ENCODE results near the gene AMOTL1.

AMOTL1 gene

DNA sequence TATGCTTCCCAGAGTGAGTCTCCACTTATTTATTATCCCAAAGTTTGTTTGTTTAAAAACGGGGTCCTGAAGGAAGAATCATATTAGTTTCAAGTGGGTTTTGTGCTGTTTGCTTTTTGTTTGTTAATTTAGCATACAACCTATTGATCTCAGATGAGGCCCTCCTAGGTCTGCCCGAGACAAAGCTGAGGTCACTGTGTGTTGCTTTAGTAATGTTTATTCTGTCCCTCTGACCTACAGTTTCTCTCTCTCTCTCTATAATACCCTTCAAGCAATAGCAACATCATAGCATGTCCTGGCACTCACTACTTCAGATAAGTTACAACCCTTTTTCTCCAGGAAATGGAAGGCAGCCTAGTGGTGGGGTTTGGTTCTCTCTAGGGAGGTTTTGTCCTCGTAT, 63.4 kb downstream of the AMOTL1 start:
- Histone ChIP-seq H3K27me3 (ENCODE audit: control insufficient read depth, insufficient read depth, low read length) (no peaks in the 10 kb centered on the region), H3K9me3 (replicated peaks; ENCODE audit: low read length) (no peaks in the 10 kb centered on the region), H3K4me2 (ENCODE audit: low read length) (no peak overlapping the region), H3K9ac (ENCODE audit: low read depth, low read length) (no peak overlapping the region), H3K4me3 (ENCODE audit: low read length) (no peak overlapping the region), H3K4me1 (ENCODE audit: control insufficient read depth, insufficient read depth, low read length) (peaks cover 19% of the 10 kb centered on the region), H3K36me3 (ENCODE audit: insufficient read depth, low read length) (peaks cover 78% of the 10 kb centered on the region)

DNA sequence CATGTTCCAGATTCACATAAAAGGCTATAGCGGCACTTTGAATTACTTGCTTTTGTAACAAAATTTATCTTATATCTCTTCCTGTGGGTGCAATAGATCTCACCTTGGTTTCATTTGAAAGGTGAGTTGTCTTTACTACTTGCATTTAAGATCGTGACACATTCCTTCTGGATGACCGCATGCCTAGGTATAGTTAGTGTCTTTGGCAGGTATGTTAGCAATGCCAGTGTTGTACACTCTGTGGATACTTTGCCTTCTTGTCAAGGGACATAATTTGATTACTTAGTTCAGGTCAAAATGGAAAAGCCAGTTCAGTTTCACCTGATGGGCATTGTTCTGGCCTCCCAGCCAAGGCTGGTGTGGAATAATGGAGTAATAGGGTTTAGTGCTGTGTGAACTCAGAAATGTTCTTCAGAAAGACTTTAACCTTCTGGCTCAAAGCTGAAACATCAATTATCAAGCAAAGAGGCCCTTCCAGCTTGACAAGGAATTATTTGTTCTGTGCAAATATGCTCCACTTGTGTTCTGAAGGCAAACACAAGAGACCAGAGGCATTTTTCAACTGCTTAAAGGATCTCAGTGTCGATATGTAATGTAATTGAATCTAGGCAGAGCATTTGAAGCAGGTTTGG, 64.6 kb downstream of the AMOTL1 start:
- H3K27me3 ChIP-seq (ENCODE audit: control insufficient read depth, insufficient read depth, low read length): no peaks in the 10 kb centered on the region
- H3K4me3 ChIP-seq (ENCODE audit: low read length): no peak overlapping the region
- H3K4me2 ChIP-seq (ENCODE audit: low read length): no peak overlapping the region
- peaks cover 74% of the 10 kb centered on the region for H3K36me3 ChIP-seq (ENCODE audit: insufficient read depth, low read length)
- H3K4me1 ChIP-seq (ENCODE audit: control insufficient read depth, insufficient read depth, low read length): peaks cover 19% of the 10 kb centered on the region
- no peaks in the 10 kb centered on the region for H3K9me3 ChIP-seq (replicated peaks; ENCODE audit: low read length)
- no peak overlapping the region for H3K9ac ChIP-seq (ENCODE audit: low read depth, low read length)

DNA sequence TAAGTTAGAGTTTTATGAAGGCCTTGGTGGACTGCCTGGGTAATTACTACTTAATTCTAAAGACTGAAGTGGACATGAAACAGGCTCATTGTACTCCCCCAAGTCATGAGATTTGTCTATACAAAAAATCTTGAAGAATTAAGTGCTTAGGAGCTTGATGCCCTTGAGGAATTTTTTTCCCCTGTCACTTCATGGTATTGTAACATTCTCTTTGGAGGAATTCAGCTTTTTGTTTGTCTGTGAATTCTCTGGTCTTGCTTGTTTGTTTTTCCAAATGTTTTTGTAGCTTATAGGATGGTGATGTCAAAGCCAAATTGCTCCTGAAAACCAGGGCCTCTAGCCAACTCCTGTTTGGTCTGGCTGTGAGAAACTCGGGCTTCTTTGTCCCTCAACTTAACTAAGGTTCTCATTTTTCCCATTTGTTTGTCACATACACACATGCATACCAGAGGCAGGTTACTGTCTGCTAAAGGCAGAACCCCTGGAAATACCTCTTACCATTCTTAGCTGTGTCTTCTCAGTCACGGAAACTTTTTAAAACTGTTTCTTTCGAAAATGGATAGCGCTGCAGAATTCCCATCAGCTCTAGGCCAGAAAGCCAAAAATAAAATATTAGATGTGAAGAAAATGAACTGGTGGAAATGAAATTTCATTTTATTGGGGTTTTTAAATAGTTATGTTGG, 66.9 kb downstream of the AMOTL1 start:
- Histone ChIP-seq H3K9ac (ENCODE audit: low read depth, low read length) (no peak overlapping the region), H3K27me3 (ENCODE audit: control insufficient read depth, insufficient read depth, low read length) (no peaks in the 10 kb centered on the region), H3K9me3 (replicated peaks; ENCODE audit: low read length) (no peaks in the 10 kb centered on the region), H3K36me3 (ENCODE audit: insufficient read depth, low read length) (peaks cover 75% of the 10 kb centered on the region), H3K4me1 (ENCODE audit: control insufficient read depth, insufficient read depth, low read length) (peaks cover 19% of the 10 kb centered on the region), H3K4me2 (ENCODE audit: low read length) (no peak overlapping the region), H3K4me3 (ENCODE audit: low read length) (no peak overlapping the region)

DNA sequence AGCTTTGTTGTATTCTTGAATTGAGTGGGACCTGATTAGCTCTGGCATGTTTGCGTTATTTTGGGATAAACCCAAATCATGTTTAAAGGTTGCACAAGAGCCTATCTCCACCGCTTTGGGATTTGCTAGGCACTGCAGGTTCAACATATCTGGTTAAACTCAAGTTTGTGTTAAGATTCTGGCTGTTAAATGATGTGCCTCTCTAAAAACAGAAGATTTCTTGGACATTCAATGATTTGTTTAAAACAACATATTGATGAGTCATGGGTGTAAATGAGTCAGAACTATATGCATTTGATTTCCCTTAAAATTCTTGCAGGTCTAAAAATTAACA, 67.4 kb downstream of the AMOTL1 start:
- no peaks in the 10 kb centered on the region for H3K9me3 ChIP-seq (replicated peaks; ENCODE audit: low read length)
- H3K4me1 ChIP-seq (ENCODE audit: control insufficient read depth, insufficient read depth, low read length): peaks cover 19% of the 10 kb centered on the region
- H3K9ac ChIP-seq (ENCODE audit: low read depth, low read length): no peak overlapping the region
- H3K27me3 ChIP-seq (ENCODE audit: control insufficient read depth, insufficient read depth, low read length): no peaks in the 10 kb centered on the region
- H3K36me3 ChIP-seq (ENCODE audit: insufficient read depth, low read length): peaks cover 70% of the 10 kb centered on the region
- no peak overlapping the region for H3K4me2 ChIP-seq (ENCODE audit: low read length)
- no peak overlapping the region for H3K4me3 ChIP-seq (ENCODE audit: low read length)

DNA sequence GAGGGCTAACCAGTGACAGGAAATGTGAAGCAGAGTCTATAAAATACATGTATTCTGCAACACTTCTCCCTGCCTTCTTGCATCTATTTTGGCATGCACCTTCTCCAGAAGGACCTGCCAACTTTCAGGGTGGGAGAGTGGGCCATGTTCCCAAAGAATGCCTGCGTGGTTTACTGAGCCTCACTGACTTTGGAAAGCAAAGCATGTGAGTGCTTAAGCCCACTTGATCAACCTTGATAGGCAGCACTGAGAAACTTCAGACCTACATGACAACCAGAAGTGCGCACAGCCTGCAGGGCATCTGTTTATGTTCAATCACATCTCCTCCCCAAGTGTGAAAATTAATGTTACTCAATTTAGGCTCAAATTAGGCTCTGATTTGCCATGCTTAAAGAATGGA, 69.2 kb downstream of the AMOTL1 start:
- Histone ChIP-seq H3K4me2 (ENCODE audit: low read length) (no peak overlapping the region), H3K27me3 (ENCODE audit: control insufficient read depth, insufficient read depth, low read length) (no peaks in the 10 kb centered on the region), H3K36me3 (ENCODE audit: insufficient read depth, low read length) (peaks cover 58% of the 10 kb centered on the region), H3K4me1 (ENCODE audit: control insufficient read depth, insufficient read depth, low read length) (peaks cover 19% of the 10 kb centered on the region), H3K9me3 (replicated peaks; ENCODE audit: low read length) (no peaks in the 10 kb centered on the region), H3K9ac (ENCODE audit: low read depth, low read length) (no peak overlapping the region), H3K4me3 (ENCODE audit: low read length) (no peak overlapping the region)

DNA sequence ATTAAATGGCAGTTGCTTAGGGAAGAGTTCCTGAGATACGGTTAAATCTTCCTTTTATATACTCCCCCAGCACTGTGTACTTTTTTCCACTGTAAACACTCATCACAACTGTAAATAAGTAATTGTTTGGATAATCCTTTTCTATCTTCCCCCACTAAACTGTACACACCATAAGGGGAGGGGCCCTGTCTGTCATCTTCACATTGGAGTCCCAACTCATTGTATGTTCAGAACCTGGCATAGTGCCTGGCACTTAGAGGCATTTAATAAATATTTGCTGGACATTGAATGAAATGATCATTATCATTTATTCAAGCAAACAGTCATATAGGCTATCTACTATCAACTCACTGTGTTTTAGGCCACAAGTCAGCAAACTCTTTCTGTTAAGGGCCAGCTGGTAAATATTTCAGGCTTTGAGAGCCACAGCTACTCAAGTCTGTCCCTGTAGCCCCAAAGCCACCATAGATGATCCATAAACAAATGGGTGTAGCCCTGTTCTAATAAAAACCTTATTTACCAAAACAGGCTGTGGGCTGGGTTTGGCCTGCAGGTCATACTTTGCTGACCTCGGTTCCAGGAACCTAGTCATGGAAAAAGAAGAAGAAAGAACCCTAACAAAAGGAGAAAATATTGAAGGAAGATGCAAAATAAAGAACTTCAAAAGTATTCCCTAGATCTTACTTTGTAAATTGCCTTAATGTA, 70.0 kb downstream of the AMOTL1 start:
- peaks cover 51% of the 10 kb centered on the region for H3K36me3 ChIP-seq (ENCODE audit: insufficient read depth, low read length)
- no peaks in the 10 kb centered on the region for H3K9me3 ChIP-seq (replicated peaks; ENCODE audit: low read length)

DNA sequence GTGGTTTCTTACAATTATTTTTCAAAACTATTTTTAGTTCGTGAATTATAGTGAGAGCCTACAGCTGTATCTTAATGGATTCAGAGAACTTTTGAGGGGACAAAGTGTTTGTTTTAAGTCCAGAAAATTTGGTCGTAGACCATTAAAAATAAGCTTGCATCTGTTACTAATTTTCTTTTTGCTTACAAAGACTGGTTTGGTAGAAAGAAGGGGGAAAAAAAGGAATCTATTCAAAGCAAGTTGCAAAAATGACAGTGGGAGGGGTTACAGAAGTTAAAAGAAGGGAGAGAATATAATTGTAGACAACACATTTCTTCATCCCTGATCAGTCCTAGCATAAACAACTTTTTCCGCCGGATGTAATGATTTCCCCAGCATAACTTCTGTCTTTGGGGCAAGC, 72.1 kb downstream of the AMOTL1 start:
- Histone ChIP-seq H3K9ac (ENCODE audit: low read depth, low read length) (no peak overlapping the region), H3K27me3 (ENCODE audit: control insufficient read depth, insufficient read depth, low read length) (no peaks in the 10 kb centered on the region), H3K36me3 (ENCODE audit: insufficient read depth, low read length) (peaks cover 44% of the 10 kb centered on the region), H3K4me1 (ENCODE audit: control insufficient read depth, insufficient read depth, low read length) (peaks cover 12% of the 10 kb centered on the region), H3K4me3 (ENCODE audit: low read length) (no peak overlapping the region), H3K9me3 (replicated peaks; ENCODE audit: low read length) (no peaks in the 10 kb centered on the region), H3K4me2 (ENCODE audit: low read length) (no peak overlapping the region)

More for the DNA sequence above, 70.0 kb downstream of the AMOTL1 start:
- peaks cover 19% of the 10 kb centered on the region for H3K4me1 ChIP-seq (ENCODE audit: control insufficient read depth, insufficient read depth, low read length)
- no peak overlapping the region for H3K9ac ChIP-seq (ENCODE audit: low read depth, low read length)
- no peak overlapping the region for H3K4me2 ChIP-seq (ENCODE audit: low read length)
- no peaks in the 10 kb centered on the region for H3K27me3 ChIP-seq (ENCODE audit: control insufficient read depth, insufficient read depth, low read length)
- no peak overlapping the region for H3K4me3 ChIP-seq (ENCODE audit: low read length)

DNA sequence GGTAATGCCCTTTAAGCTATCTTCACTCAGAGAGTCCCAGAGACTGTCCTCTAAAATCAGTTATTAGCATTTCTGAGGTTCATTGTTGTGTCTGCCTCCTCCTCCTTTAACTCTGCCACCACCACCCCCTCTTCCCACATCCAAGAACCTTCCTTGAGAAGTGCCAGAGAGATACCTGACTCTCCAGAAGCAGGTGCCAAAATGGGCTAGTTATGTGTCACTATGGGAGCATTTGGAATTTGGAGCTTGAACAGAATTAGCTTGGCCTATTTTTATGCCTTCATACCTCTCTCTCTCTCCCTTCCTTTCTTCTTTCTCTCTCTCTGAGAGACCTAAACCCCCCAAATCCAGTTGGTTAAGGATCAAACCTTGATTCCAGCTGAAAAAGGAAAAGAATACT, 75.9 kb downstream of the AMOTL1 start:
- peaks cover 40% of the 10 kb centered on the region for H3K36me3 ChIP-seq (ENCODE audit: insufficient read depth, low read length)
- H3K9me3 ChIP-seq (replicated peaks; ENCODE audit: low read length): no peaks in the 10 kb centered on the region
- no peak overlapping the region for H3K4me2 ChIP-seq (ENCODE audit: low read length)
- H3K4me1 ChIP-seq (ENCODE audit: control insufficient read depth, insufficient read depth, low read length): no peaks in the 10 kb centered on the region
- no peaks in the 10 kb centered on the region for H3K27me3 ChIP-seq (ENCODE audit: control insufficient read depth, insufficient read depth, low read length)
- no peak overlapping the region for H3K9ac ChIP-seq (ENCODE audit: low read depth, low read length)
- no peak overlapping the region for H3K4me3 ChIP-seq (ENCODE audit: low read length)

DNA sequence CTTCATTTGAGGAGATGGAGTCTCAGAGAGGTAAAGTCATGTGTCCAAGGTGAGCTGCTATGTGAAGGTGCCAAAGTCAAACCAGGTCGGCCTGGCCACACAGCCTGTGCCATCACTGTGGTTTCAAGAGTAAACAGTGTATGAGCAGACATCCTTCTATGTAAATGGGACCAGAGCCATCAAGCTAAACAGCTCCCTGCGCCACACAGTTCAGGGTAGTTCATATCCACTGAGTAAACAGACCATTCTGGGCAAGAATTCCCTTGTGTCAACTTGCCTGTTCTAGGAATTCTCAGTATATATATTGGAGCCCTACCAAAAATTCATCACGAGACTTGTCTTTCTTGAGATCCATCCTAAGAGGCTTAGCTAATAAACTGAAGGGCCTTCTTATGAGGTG, 77.5 kb downstream of the AMOTL1 start:
- no peaks in the 10 kb centered on the region for H3K4me1 ChIP-seq (ENCODE audit: control insufficient read depth, insufficient read depth, low read length)
- H3K4me2 ChIP-seq (ENCODE audit: low read length): no peak overlapping the region
- H3K4me3 ChIP-seq (ENCODE audit: low read length): no peak overlapping the region
- no peaks in the 10 kb centered on the region for H3K27me3 ChIP-seq (ENCODE audit: control insufficient read depth, insufficient read depth, low read length)
- no peaks in the 10 kb centered on the region for H3K9me3 ChIP-seq (replicated peaks; ENCODE audit: low read length)
- H3K36me3 ChIP-seq (ENCODE audit: insufficient read depth, low read length): peaks cover 43% of the 10 kb centered on the region
- no peak overlapping the region for H3K9ac ChIP-seq (ENCODE audit: low read depth, low read length)

DNA sequence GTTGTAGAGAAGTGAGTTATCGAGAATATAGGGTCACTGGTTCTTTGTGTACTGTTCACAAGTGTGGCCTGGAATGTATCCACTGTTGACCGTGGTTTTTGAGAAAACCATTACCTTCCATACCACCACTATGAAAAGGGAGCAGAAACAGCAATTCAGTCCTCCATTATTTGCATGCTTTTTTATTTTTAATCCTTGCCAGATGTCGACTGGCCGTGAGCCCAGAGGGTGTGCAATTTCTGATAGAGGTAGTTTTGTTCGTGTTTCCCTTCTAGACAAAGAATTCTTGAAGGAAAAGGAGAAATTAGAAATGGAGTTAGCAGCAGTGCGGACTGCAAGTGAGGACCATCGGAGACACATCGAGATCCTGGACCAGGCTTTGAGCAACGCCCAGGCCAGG, 81.7 kb downstream of the AMOTL1 start:
- Histone ChIP-seq H3K27me3 (ENCODE audit: control insufficient read depth, insufficient read depth, low read length) (no peaks in the 10 kb centered on the region), H3K9ac (ENCODE audit: low read depth, low read length) (no peak overlapping the region), H3K36me3 (ENCODE audit: insufficient read depth, low read length) (peaks cover 72% of the 10 kb centered on the region), H3K4me1 (ENCODE audit: control insufficient read depth, insufficient read depth, low read length) (no peaks in the 10 kb centered on the region), H3K4me3 (ENCODE audit: low read length) (no peak overlapping the region), H3K4me2 (ENCODE audit: low read length) (no peak overlapping the region), H3K9me3 (replicated peaks; ENCODE audit: low read length) (no peaks in the 10 kb centered on the region)

DNA sequence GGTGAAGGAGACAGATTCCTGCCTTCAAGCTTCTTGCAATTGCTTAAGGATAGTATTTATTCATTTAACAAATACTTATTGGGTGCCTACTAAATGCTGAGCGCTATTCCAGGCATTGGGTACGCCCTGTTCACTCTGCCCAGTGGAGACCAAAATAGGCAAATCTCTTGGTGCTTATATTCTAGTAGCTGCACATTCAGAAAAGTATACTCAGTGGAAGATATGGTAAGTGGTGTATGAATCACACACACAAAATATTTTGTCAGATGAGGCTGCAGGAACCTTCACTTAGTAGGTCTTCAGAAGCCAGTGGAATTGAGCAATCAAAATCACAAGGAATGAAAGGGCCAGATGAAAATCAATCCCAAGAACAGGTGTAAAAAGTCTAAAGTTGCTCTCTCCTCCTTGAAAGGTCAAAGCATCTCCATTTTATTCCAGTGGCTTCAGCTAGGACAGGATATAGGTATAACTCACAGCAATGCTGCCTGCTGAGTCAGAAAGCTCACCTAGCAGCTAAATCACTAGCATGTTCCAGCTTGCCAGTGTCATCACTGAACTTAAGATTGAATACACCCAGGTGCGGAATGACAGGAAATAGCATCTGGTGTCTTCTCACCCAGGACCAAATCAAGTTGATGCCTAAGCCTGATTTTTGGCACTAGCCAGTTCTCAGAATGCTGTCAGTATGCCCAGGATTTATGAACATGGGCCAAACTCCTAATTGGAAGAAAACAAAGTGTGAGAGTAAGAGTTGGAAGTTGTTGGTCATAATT, 83.9 kb downstream of the AMOTL1 start:
- H3K36me3 ChIP-seq (ENCODE audit: insufficient read depth, low read length): peaks cover 78% of the 10 kb centered on the region

More for the DNA sequence above, 83.9 kb downstream of the AMOTL1 start:
- Histone ChIP-seq H3K4me2 (ENCODE audit: low read length) (no peak overlapping the region), H3K27me3 (ENCODE audit: control insufficient read depth, insufficient read depth, low read length) (no peaks in the 10 kb centered on the region), H3K9me3 (replicated peaks; ENCODE audit: low read length) (no peaks in the 10 kb centered on the region), H3K4me1 (ENCODE audit: control insufficient read depth, insufficient read depth, low read length) (no peaks in the 10 kb centered on the region), H3K9ac (ENCODE audit: low read depth, low read length) (no peak overlapping the region), H3K4me3 (ENCODE audit: low read length) (no peak overlapping the region)

Data from skeletal muscle satellite cell (primary cell).